AG10803 (cell line): ENCODE data around the gene NLGN4Y.
A peak's percentile ranks its signal among the peaks of the same experiment; 100 is the strongest.

Experiments
- DNase-seq: peaks from one replicate; pipeline ENCODE4 v3.0.0; 2010; ENCODE audit warnings: low read depth
- H3K4me3 ChIP-seq: 2 replicates; pipeline ENCODE4 v1.5.1; 2011; ENCODE audit warnings: mild to moderate bottlenecking, low read length, control low read depth
- CTCF ChIP-seq: conservative IDR thresholded peaks from 2 replicates; pipeline ENCODE4 v1.5.1; 2011; ENCODE audit warnings: mild to moderate bottlenecking, low read length, control low read depth, inconsistent platforms

The NLGN4Y gene

GRCh38 chrY:14524272-14525231 lies at the start of gene NLGN4Y:
Gene NLGN4Y, plus strand, starts transcription at chrY:14524529. Its CDS starts 97,591 bp downstream, at chrY:14622120.
- TF ChIP-seq CTCF: no peak
- H3K4me3 ChIP-seq: peak within 1 kb of the TSS; percentile 65
- DNase-seq: peak; percentile 35

- no peak for DNase-seq
- no peak for TF ChIP-seq CTCF
- H3K4me3 ChIP-seq: no peak overlapping the region
Measured at GRCh38 chrY:14485935-14486334, 38.4 kb upstream of the NLGN4Y start.

- no peak for DNase-seq
- no peak for TF ChIP-seq CTCF
- no peak overlapping the region for H3K4me3 ChIP-seq
Measured at GRCh38 chrY:14490226-14490625, 34.1 kb upstream of the NLGN4Y start.

- TF ChIP-seq CTCF: no peak
- DNase-seq: no peak
- H3K4me3 ChIP-seq: no peak overlapping the region
Measured at GRCh38 chrY:14498071-14498470, 26.3 kb upstream of the NLGN4Y start.

GRCh38 chrY:14504592-14504991 lies 19.7 kb upstream of the NLGN4Y start:
- no peak for DNase-seq
- no peak for TF ChIP-seq CTCF
- no peak overlapping the region for H3K4me3 ChIP-seq

GRCh38 chrY:14522379-14522950 lies 1.9 kb upstream of the NLGN4Y start:
- peak overlapping the region; percentile 65 for H3K4me3 ChIP-seq
- peak; percentile 27 for DNase-seq
- no peak for TF ChIP-seq CTCF
